HepG2 (cell line): ENCODE data around the gene KIRREL2. TPM values are rescaled to one million over a fixed set of nuclear protein-coding genes. Genes with fewer than 3 reads are reported as not detected.

Experiments
- CEBPG ChIP-seq: IDR thresholded peaks from 2 replicates; pipeline ENCODE4 v1.6.1; 2016
- DMAP1 ChIP-seq: IDR thresholded peaks from 2 replicates; pipeline ENCODE4 v1.6.1; 2016
- EHMT2 ChIP-seq: fragments of 200-600 bp; sonication (generic); IDR thresholded peaks from 2 replicates; pipeline ENCODE4 v1.7.0; 2017; ENCODE audit warnings: antibody characterized with exemption, low read depth, low read length, borderline replicate concordance
- FOXA1 ChIP-seq, 2 experiments: fragments of 450-650 bp in 1 of 2; sonication (generic) in 1 of 2; formaldehyde crosslinking in 1 of 2; IDR thresholded peaks; 2 replicates each; pipeline versions ENCODE4 v1.4.0 to v1.6.1; 2016 to 2020; ENCODE audit warnings: missing genetic modification reagents in 1 of 2
- GFI1 ChIP-seq: sonication (generic); formaldehyde crosslinking; IDR thresholded peaks from 2 replicates; pipeline ENCODE4 v1.5.0; 2020; ENCODE audit warnings: missing genetic modification reagents, mild to moderate bottlenecking, borderline replicate concordance
- HNF4A ChIP-seq: sonication (generic); formaldehyde crosslinking; IDR thresholded peaks from 2 replicates; pipeline ENCODE4 v1.4.0; 2020; ENCODE audit warnings: missing genetic modification reagents
- MTA1 ChIP-seq: sonication (generic); formaldehyde crosslinking; IDR thresholded peaks from 2 replicates; pipeline ENCODE4 v1.4.0; 2020; ENCODE audit warnings: missing genetic modification reagents, mild to moderate bottlenecking, borderline replicate concordance
- MXD1 ChIP-seq: sonication (generic); formaldehyde crosslinking; IDR thresholded peaks from 2 replicates; pipeline ENCODE4 v1.4.0; 2020; ENCODE audit warnings: mild to moderate bottlenecking, missing genetic modification reagents
- NFYB ChIP-seq: sonication (generic); formaldehyde crosslinking; IDR thresholded peaks from 2 replicates; pipeline ENCODE4 v1.4.0; 2020; ENCODE audit warnings: missing genetic modification reagents
- PHB2 ChIP-seq: fragments of 450-650 bp; IDR thresholded peaks from 2 replicates; pipeline ENCODE4 v1.6.1; 2018; ENCODE audit not compliant: partially characterized antibody
- RARA ChIP-seq: IDR thresholded peaks from 2 replicates; pipeline ENCODE4 v1.6.1; 2016; ENCODE audit warnings: missing genetic modification reagents, missing compliant biosample characterization
- SP4 ChIP-seq: sonication (generic); formaldehyde crosslinking; IDR thresholded peaks from 2 replicates; pipeline ENCODE4 v1.8.1; 2023; ENCODE audit warnings: mild to moderate bottlenecking, missing genetic modification reagents
- ZBTB46 ChIP-seq: sonication (generic); formaldehyde crosslinking; IDR thresholded peaks from 2 replicates; pipeline ENCODE4 v1.4.0; 2020; ENCODE audit warnings: mild to moderate bottlenecking, missing genetic modification reagents, borderline replicate concordance
- ZNF326 ChIP-seq: sonication (generic); formaldehyde crosslinking; IDR thresholded peaks from 2 replicates; pipeline ENCODE4 v1.4.0; 2020; ENCODE audit warnings: missing genetic modification reagents, borderline replicate concordance
- ZNF343 ChIP-seq: sonication (generic); formaldehyde crosslinking; IDR thresholded peaks from 2 replicates; pipeline ENCODE4 v1.4.0; 2020; ENCODE audit warnings: mild to moderate bottlenecking, missing genetic modification reagents
- ZNF382 ChIP-seq: sonication (generic); formaldehyde crosslinking; IDR thresholded peaks from 2 replicates; pipeline ENCODE4 v1.5.0; 2020; ENCODE audit warnings: missing genetic modification reagents, mild to moderate bottlenecking, borderline replicate concordance
- ZNF552 ChIP-seq: sonication (generic); formaldehyde crosslinking; IDR thresholded peaks from 2 replicates; pipeline ENCODE4 v1.9.0; 2022; ENCODE audit warnings: missing genetic modification reagents, mild to moderate bottlenecking, borderline replicate concordance
- ZNF672 ChIP-seq: sonication (generic); formaldehyde crosslinking; IDR thresholded peaks from 2 replicates; pipeline ENCODE4 v1.8.1; 2022; ENCODE audit warnings: missing genetic modification reagents
- ZNF710 ChIP-seq: sonication (generic); formaldehyde crosslinking; IDR thresholded peaks from 2 replicates; pipeline ENCODE4 v1.5.0; 2020; ENCODE audit warnings: mild to moderate bottlenecking, missing genetic modification reagents, borderline replicate concordance
- ZNF761 ChIP-seq: sonication (generic); formaldehyde crosslinking; conservative IDR thresholded peaks from 2 replicates; pipeline ENCODE4 v1.4.0; 2020; ENCODE audit warnings: mild to moderate bottlenecking, missing genetic modification reagents
- ZSCAN22 ChIP-seq: sonication (generic); formaldehyde crosslinking; IDR thresholded peaks from 2 replicates; pipeline ENCODE4 v1.4.0; 2020; ENCODE audit warnings: mild to moderate bottlenecking, missing genetic modification reagents
- polyA plus RNA-seq, 8 experiments: library from polyadenylated mRNA; depleted of rRNA in 3 of 8; stranded (reverse) in 7 of 8; unstranded in 1 of 8; fragments of >200 nt; fragmentation: Illumina TruSeq in 4 of 8; extraction: Trizol in 4 of 8; gene quantifications; 2 replicates each; pipeline versions ENCODE4 v1.2.1 to v1.2.3, GENCODE V29; 2011 to 2016; ENCODE audit warnings: low read depth in 4 of 8, missing spikeins in 1 of 8, mixed read lengths in 1 of 8; ENCODE audit not compliant: insufficient read depth in 1 of 8
- total RNA-seq, 5 experiments: library from RNA; depleted of rRNA; stranded (reverse); fragments of >200 nt; fragmentation: Illumina TruSeq; extraction: Trizol; gene quantifications; 2 replicates each; pipeline ENCODE4 v1.2.3, GENCODE V29; 2016; ENCODE audit warnings: low read depth in 1 of 5
- TF ChIP-seq, protein P1 (sequence below): sonication (generic); formaldehyde crosslinking; IDR thresholded peaks from 2 replicates; pipeline ENCODE4 v1.5.0; 2020; ENCODE audit warnings: mild to moderate bottlenecking, missing genetic modification reagents
- TF ChIP-seq, protein P2 (sequence below): IDR thresholded peaks from 2 replicates; pipeline ENCODE4 v1.6.1; 2016

The KIRREL2 gene
- total and polyA plus RNA-seq, 2 of the 13 experiments (the other 11 are each of a cell fraction or from before 2014, with no cell fraction given): 0.18 to 2.4 TPM

DNA sequence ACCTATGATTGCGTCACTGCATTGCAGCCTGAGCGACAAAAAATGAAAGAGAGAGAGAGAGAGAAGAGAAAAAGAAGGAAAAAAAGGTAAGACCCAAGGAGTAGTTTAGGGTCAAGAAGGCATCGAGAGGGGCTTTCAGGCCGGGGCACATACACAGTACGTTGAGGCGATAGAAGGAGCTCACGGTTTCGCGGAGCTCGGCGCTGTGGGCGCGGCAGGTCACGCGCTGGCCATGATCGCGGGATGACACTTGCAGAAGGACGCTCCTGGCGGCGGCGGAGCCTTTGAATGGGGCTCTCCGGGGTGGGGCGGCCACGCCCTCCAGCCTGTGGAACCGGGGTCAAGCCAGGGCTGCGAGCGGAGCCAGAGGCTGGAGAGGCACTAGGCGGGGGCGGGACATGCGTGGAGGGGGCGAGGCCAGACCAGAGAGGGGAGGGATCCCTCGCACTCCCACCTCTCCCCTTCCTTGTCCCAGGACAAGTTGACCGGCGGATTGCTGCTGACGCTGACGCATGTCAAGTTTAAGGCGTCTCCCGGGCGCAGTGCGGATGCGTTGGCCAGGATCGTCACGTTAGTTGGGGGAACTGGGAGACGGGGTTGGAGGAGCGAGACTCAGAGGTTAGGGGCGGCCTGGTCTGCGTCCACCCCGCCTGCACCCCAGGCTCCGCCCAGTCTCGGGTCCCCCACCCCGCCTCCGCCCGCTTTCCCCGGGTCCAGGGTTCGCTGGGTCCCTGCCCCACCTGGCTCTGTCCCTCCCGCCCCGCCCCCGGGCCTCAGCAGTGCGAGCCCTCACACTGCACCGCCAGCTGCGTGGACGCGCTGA is 11.3 kb upstream of the KIRREL2 start (continued):
- TF ChIP-seq ZNF710 (CRISPR knock-in tag) (peak; percentile 59; the same call in 1 of the 2 replicates), MTA1 (CRISPR knock-in tag) (peak; percentile 78; the same call in 1 of the 2 replicates), ZNF382 (CRISPR knock-in tag) (no peak), ZNF672 (CRISPR knock-in tag) (0 out of 2 replicates have a peak, but pooled peaks have one; percentile 77), ZNF343 (CRISPR knock-in tag) (no peak), FOXA1 (IDR thresholded peaks at IDR 0.05) (no peak), FOXA1 (CRISPR knock-in tag; IDR thresholded peaks at IDR 0.05) (0 out of 2 replicates have a peak, but pooled peaks have one; percentile 2), ZNF552 (CRISPR knock-in tag) (no peak), HNF4A (CRISPR knock-in tag) (peak; percentile 66), GFI1 (CRISPR knock-in tag) (no peak), ZSCAN22 (CRISPR knock-in tag) (no peak), ZNF761 (CRISPR knock-in tag) (peak; percentile 72; the same call in 1 of the 2 replicates), ZBTB46 (CRISPR knock-in tag) (0 out of 2 replicates have a peak, but pooled peaks have one; percentile 61), NFYB (no peak), CEBPG (CRISPR knock-in tag) (0 out of 2 replicates have a peak, but pooled peaks have one; percentile 34), RARA (CRISPR knock-in tag) (peak; percentile 84), DMAP1 (CRISPR knock-in tag) (peak; percentile 32; the same call in 1 of the 2 replicates), SP4 (CRISPR knock-in tag) (peak; percentile 56; the same call in 1 of the 2 replicates), ZNF326 (CRISPR knock-in tag) (no peak), EHMT2 (no peak), MXD1 (CRISPR knock-in tag) (no peak), PHB2 (no peak)
- TF ChIP-seq, protein P1, sequence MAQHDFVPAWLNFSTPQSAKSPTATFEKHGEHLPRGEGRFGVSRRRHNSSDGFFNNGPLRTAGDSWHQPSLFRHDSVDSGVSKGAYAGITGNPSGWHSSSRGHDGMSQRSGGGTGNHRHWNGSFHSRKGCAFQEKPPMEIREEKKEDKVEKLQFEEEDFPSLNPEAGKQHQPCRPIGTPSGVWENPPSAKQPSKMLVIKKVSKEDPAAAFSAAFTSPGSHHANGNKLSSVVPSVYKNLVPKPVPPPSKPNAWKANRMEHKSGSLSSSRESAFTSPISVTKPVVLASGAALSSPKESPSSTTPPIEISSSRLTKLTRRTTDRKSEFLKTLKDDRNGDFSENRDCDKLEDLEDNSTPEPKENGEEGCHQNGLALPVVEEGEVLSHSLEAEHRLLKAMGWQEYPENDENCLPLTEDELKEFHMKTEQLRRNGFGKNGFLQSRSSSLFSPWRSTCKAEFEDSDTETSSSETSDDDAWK (CRISPR knock-in tag): no peak
- TF ChIP-seq, protein P2, sequence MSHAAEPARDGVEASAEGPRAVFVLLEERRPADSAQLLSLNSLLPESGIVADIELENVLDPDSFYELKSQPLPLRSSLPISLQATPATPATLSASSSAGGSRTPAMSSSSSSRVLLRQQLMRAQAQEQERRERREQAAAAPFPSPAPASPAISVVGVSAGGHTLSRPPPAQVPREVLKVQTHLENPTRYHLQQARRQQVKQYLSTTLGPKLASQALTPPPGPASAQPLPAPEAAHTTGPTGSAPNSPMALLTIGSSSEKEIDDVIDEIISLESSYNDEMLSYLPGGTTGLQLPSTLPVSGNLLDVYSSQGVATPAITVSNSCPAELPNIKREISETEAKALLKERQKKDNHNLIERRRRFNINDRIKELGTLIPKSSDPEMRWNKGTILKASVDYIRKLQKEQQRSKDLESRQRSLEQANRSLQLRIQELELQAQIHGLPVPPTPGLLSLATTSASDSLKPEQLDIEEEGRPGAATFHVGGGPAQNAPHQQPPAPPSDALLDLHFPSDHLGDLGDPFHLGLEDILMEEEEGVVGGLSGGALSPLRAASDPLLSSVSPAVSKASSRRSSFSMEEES (CRISPR knock-in tag): peak; percentile 29; the same call in 1 of the 2 replicates
